Adrenal gland (tissue), 12 donors: ENCODE measurements around the gene NAV2. TPM values are rescaled to one million over a fixed set of nuclear protein-coding genes. Genes with fewer than 3 reads are reported as not detected.

Experiments
- DNase-seq, 7 donors: peaks; one replicate each; pipeline ENCODE4 v3.0.0-alpha.2; 2019 to 2020
- H3K27ac ChIP-seq, 5 donors: fragments of 200-600 bp; sonication (generic) in 4 of 5; 1 replicate in 3 of 5; 2 replicates in 2 of 5; pipeline versions ENCODE4 v1.5.1 to v1.8.0; 2016 to 2020; ENCODE audit warnings: mild to moderate bottlenecking in 1 of 5
- H3K27me3 ChIP-seq: fragments of 200-600 bp; 2 replicates; pipeline ENCODE4 v1.8.0; 2021
- H3K36me3 ChIP-seq, 2 donors: fragments of 200-600 bp; replicated peaks in 1 of 2; 1 replicate in 1 of 2; 2 replicates in 1 of 2; pipeline versions ENCODE4 v1.5.1 to v1.8.0; 2018 to 2022
- H3K4me1 ChIP-seq, 2 donors: fragments of 200-600 bp; replicated peaks in 1 of 2; 1 replicate in 1 of 2; 2 replicates in 1 of 2; pipeline versions ENCODE4 v1.5.1 to v1.8.0; 2018 to 2021
- H3K4me3 ChIP-seq, 4 donors: fragments of 200-600 bp; sonication (generic) in 3 of 4; one replicate each; pipeline ENCODE4 v1.5.1; 2016 to 2018
- H3K9me3 ChIP-seq, 3 donors: fragments of 200-600 bp; sonication (generic) in 1 of 3; replicated peaks in 1 of 3; 1 replicate in 2 of 3; 2 replicates in 1 of 3; pipeline versions ENCODE4 v1.5.1 to v1.8.0; 2016 to 2021
- CTCF ChIP-seq, 6 experiments: fragments of 450-650 bp in 4 of 6; fragments of 200-600 bp in 2 of 6; sonication (generic) in 1 of 6; IDR thresholded peaks; 1 replicate in 5 of 6; 2 replicates in 1 of 6; pipeline versions ENCODE4 v1.5.1 to v1.8.0; 2016 to 2021; ENCODE audit warnings: antibody characterized with exemption in 6 of 6, mild to moderate bottlenecking in 2 of 6, moderate library complexity in 1 of 6
- POLR2A ChIP-seq, 2 donors: fragments of 450-650 bp; IDR thresholded peaks; one replicate each; pipeline ENCODE4 v1.6.1; 2017; ENCODE audit warnings: antibody characterized with exemption in 2 of 2, mild to moderate bottlenecking in 2 of 2, moderate library complexity in 1 of 2
- WGBS, 4 donors: extraction: QIAGEN DNeasy Blood & Tissue Kit in 2 of 4; methylation state at CpG; one replicate each; pipeline versions ENCODE4 v1.1.5 to v1.1.7; 2013 to 2017; 5-methylcytosine and 5-hydroxymethylcytosine counted together
- intact Hi-C, 2 donors: fragments of 100-400 bp; cut with DNase I; formaldehyde crosslinking; loops; one replicate each; pipeline versions ENCODE4 v1.14.1 to v1.15.0; 2022 to 2023
- polyA plus RNA-seq, 3 donors: library from polyadenylated mRNA; stranded (reverse); fragments of 200-250 nt in 2 of 3; fragments of 350-450 nt in 1 of 3; fragmentation: Illumina TruSeq in 1 of 3; extraction: RNeasy Lipid Tissue Mini Kit (QIAGEN cat#74804) in 1 of 3; gene quantifications; one replicate each; pipeline ENCODE4 v1.2.3, GENCODE V29; 2013 to 2014
- total RNA-seq, 9 donors: library from RNA; depleted of rRNA in 4 of 9; stranded (reverse); fragments of >200 nt in 4 of 9; fragments of 120-200 nt in 1 of 9; fragmentation: NEBNext Ultra II Directional in 1 of 9; extraction: Animal tissue kit (Norgen Biotek cat#: 25700) in 1 of 9; gene quantifications; one replicate each; pipeline versions ENCODE4 v1.1.0 to v1.2.4, GENCODE V29; 2013 to 2023
- donor health status: healthy with polysubstance abuse.
- donor health status: Bipolar disorder and iron deficiency.
- donor health status: DM: yes; HTN: yes; CAD: no.
- donor health status: DM: no; HTN: no; CAD: no.
- donor health status: DM: no; HTN: no; CAD: no.
- donor health status: DM: yes; HTN: yes; CAD: no.

Gene NAV2
- total and polyA plus RNA-seq, 12 donors, result 1.6 to 9.2 (median 5.5) TPM

- Histone ChIP-seq H3K4me1 (peaks cover 0 to 14% of the 10 kb centered on the region in 2 donors), H3K36me3 (peaks cover 0 to 9% of the 10 kb centered on the region in 2 donors), H3K27ac (no peak overlapping the region), H3K27me3 (no peaks in the 10 kb centered on the region), H3K9me3 (no peaks in the 10 kb centered on the region), H3K4me3 (no peak overlapping the region)
- intact Hi-C loops, result loop anchor here (5.0 to 10.0 kb wide), 4 partner anchors 151 to 401 kb away; no protein-coding TSS in a partner anchor
- TF ChIP-seq CTCF (IDR thresholded peaks at IDR 0.05), result peak in 5 of 6 experiments; percentile 13 to 28 (median 23)
- no peak for TF ChIP-seq POLR2A (IDR thresholded peaks at IDR 0.05)
- WGBS, 4 donors, result 73 to 93% (median 84%) methylated on average over 2 of the region's 2 CpGs
- DNase-seq, result no peak
These were observed 241.3 kb downstream of the NAV2 start for GRCh38 chr11:19953909-19954308.

GRCh38 chr11:19954899-19955298 lies 242.3 kb downstream of the NAV2 start:
- Histone ChIP-seq H3K36me3 (no peaks in the 10 kb centered on the region), H3K4me1 (peaks cover 0 to 14% of the 10 kb centered on the region in 2 donors), H3K27ac (no peak overlapping the region), H3K9me3 (no peaks in the 10 kb centered on the region), H3K27me3 (no peaks in the 10 kb centered on the region), H3K4me3 (no peak overlapping the region)
- intact Hi-C loops, result loop anchor here (5.0 to 10.0 kb wide), 4 partner anchors 150 to 400 kb away; no protein-coding TSS in a partner anchor
- DNase-seq, result peak in 1 of 7 donors; percentile 13
- no peak for TF ChIP-seq POLR2A (IDR thresholded peaks at IDR 0.05)

- intact Hi-C loops, result loop anchor here (10.0 kb wide), 2 partner anchors 149 to 399 kb away; no protein-coding TSS in a partner anchor
- H3K4me3 ChIP-seq, result no peak overlapping the region
- WGBS, 4 donors, result 51 to 64% (median 56%) methylated on average over 7 of the region's 7 CpGs
These were observed 243.0 kb downstream of the NAV2 start for GRCh38 chr11:19955660-19956059.

GRCh38 chr11:19956228-19956627 lies 243.6 kb downstream of the NAV2 start:
- Histone ChIP-seq H3K4me3 (no peak overlapping the region), H3K36me3 (no peaks in the 10 kb centered on the region), H3K27me3 (no peaks in the 10 kb centered on the region), H3K9me3 (no peaks in the 10 kb centered on the region), H3K27ac (no peak overlapping the region), H3K4me1 (peaks cover 0 to 14% of the 10 kb centered on the region in 2 donors)
- DNase-seq, result peak in 1 of 7 donors; percentile 15
- WGBS, 4 donors, result 59 to 86% (median 63%) methylated on average over 4 of the region's 4 CpGs
- TF ChIP-seq CTCF (IDR thresholded peaks at IDR 0.05), result no peak
- TF ChIP-seq POLR2A (IDR thresholded peaks at IDR 0.05), result no peak
- intact Hi-C loops, result loop anchor here (10.0 kb wide), 2 partner anchors 149 to 399 kb away; no protein-coding TSS in a partner anchor

More at GRCh38 chr11:19955660-19956059, 243.0 kb downstream of the NAV2 start:
- peaks cover 0 to 14% of the 10 kb centered on the region in 2 donors for H3K4me1 ChIP-seq
- H3K36me3 ChIP-seq, result no peaks in the 10 kb centered on the region
- TF ChIP-seq POLR2A (IDR thresholded peaks at IDR 0.05), result no peak
- no peak for TF ChIP-seq CTCF (IDR thresholded peaks at IDR 0.05)
- DNase-seq, result no peak
- H3K27me3 ChIP-seq, result no peaks in the 10 kb centered on the region
- no peaks in the 10 kb centered on the region for H3K9me3 ChIP-seq
- no peak overlapping the region for H3K27ac ChIP-seq
